Endothelial cell (in vitro differentiated cells): ENCODE results near the gene RIMS1. TPM values are rescaled to one million over a fixed set of nuclear protein-coding genes. Genes with fewer than 3 reads are reported as not detected.

Experiments used
- DNase-seq: peaks from one replicate; pipeline ENCODE4 v3.0.0; 2021; ENCODE audit warnings: low spot score
- H3K27ac Mint-ChIP-seq: one replicate; pipeline ENCODE4 v1.8.0; 2021; ENCODE audit warnings: mixed read lengths, inconsistent platforms; ENCODE audit not compliant: unreplicated experiment
- H3K27me3 Mint-ChIP-seq: one replicate; pipeline ENCODE4 v1.8.0; 2021; ENCODE audit warnings: mild to moderate bottlenecking, moderate library complexity, mixed read lengths, inconsistent platforms; ENCODE audit not compliant: unreplicated experiment
- H3K36me3 Mint-ChIP-seq: one replicate; pipeline ENCODE4 v1.8.0; 2021; ENCODE audit warnings: mild to moderate bottlenecking, low read depth, mixed read lengths, inconsistent platforms; ENCODE audit not compliant: unreplicated experiment
- H3K4me1 Mint-ChIP-seq: one replicate; pipeline ENCODE4 v1.8.0; 2021; ENCODE audit warnings: mild to moderate bottlenecking, mixed read lengths, inconsistent platforms; ENCODE audit not compliant: unreplicated experiment
- H3K4me3 Mint-ChIP-seq: one replicate; pipeline ENCODE4 v1.8.0; 2021; ENCODE audit warnings: mild to moderate bottlenecking, mixed read lengths, inconsistent platforms; ENCODE audit not compliant: unreplicated experiment
- H3K9me3 Mint-ChIP-seq: one replicate; pipeline ENCODE4 v1.8.0; 2021; ENCODE audit warnings: mixed read lengths, inconsistent platforms; ENCODE audit not compliant: unreplicated experiment
- total RNA-seq: library from RNA; stranded (reverse); fragmentation: NEBNext Ultra II Directional; extraction: Animal tissue kit (Norgen Biotek cat#: 25700); gene quantifications from one replicate; pipeline ENCODE4 v1.2.1, GENCODE V29; 2021; ENCODE audit not compliant: unreplicated experiment
- TF ChIP-seq, protein P1 (sequence below): fragments of 200-600 bp; sonication (generic); IDR thresholded peaks from one replicate; pipeline ENCODE4 v1.5.0; 2021; ENCODE audit warnings: antibody characterized with exemption; ENCODE audit not compliant: unreplicated experiment

The RIMS1 gene
- total RNA-seq, 1 donor from 2014 or later: 1.8 TPM

- TF ChIP-seq, protein P1, sequence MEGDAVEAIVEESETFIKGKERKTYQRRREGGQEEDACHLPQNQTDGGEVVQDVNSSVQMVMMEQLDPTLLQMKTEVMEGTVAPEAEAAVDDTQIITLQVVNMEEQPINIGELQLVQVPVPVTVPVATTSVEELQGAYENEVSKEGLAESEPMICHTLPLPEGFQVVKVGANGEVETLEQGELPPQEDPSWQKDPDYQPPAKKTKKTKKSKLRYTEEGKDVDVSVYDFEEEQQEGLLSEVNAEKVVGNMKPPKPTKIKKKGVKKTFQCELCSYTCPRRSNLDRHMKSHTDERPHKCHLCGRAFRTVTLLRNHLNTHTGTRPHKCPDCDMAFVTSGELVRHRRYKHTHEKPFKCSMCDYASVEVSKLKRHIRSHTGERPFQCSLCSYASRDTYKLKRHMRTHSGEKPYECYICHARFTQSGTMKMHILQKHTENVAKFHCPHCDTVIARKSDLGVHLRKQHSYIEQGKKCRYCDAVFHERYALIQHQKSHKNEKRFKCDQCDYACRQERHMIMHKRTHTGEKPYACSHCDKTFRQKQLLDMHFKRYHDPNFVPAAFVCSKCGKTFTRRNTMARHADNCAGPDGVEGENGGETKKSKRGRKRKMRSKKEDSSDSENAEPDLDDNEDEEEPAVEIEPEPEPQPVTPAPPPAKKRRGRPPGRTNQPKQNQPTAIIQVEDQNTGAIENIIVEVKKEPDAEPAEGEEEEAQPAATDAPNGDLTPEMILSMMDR: no peak
- Mint-ChIP-seq H3K4me1 (no peaks in the 10 kb centered on the region), H3K9me3 (no peaks in the 10 kb centered on the region), H3K4me3 (no peak overlapping the region), H3K27me3 (no peaks in the 10 kb centered on the region), H3K36me3 (no peaks in the 10 kb centered on the region), H3K27ac (no peak overlapping the region)
- DNase-seq: no peak
Measured at GRCh38 chr6:72133324-72133723, 247.0 kb downstream of the RIMS1 start.

- Mint-ChIP-seq H3K4me1 (no peaks in the 10 kb centered on the region), H3K27ac (no peak overlapping the region), H3K36me3 (no peaks in the 10 kb centered on the region), H3K27me3 (no peaks in the 10 kb centered on the region), H3K9me3 (no peaks in the 10 kb centered on the region), H3K4me3 (no peak overlapping the region)
- DNase-seq: no peak
- TF ChIP-seq, protein P1: no peak
Measured at GRCh38 chr6:72140795-72141194, 254.4 kb downstream of the RIMS1 start.

- Mint-ChIP-seq H3K4me1 (no peaks in the 10 kb centered on the region), H3K27ac (no peak overlapping the region), H3K27me3 (no peaks in the 10 kb centered on the region), H3K9me3 (no peaks in the 10 kb centered on the region), H3K36me3 (no peaks in the 10 kb centered on the region), H3K4me3 (no peak overlapping the region)
- no peak for DNase-seq
- TF ChIP-seq, protein P1: no peak
Measured at GRCh38 chr6:72149715-72150114, 263.4 kb downstream of the RIMS1 start.

- no peak for DNase-seq
- Mint-ChIP-seq H3K27ac (no peak overlapping the region), H3K4me3 (no peak overlapping the region), H3K27me3 (no peaks in the 10 kb centered on the region), H3K4me1 (no peaks in the 10 kb centered on the region), H3K9me3 (no peaks in the 10 kb centered on the region), H3K36me3 (no peaks in the 10 kb centered on the region)
- TF ChIP-seq, protein P1: no peak
Measured at GRCh38 chr6:72151742-72152141, 265.4 kb downstream of the RIMS1 start.

DNA sequence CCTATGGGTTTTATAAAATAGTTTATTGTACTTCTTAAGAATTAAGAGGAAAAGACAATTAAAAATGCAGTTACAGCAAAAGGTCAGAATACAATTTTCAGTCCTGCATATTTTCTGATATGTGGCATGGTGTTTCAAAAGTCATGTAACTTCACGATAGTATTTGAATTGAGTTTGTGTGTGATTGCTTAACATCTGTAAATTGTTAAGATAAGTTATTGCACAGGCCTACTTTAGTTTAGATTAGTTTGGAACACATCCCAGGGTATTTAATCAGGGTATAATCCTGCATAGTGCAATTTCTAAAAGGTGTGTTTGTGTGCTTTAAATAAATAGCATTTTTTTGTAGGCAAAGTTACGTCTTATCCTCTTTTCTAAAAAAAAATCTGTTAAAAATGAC is 289.6 kb downstream of the RIMS1 start:
- Mint-ChIP-seq H3K4me1 (no peaks in the 10 kb centered on the region), H3K4me3 (no peak overlapping the region), H3K36me3 (no peaks in the 10 kb centered on the region), H3K27me3 (no peaks in the 10 kb centered on the region), H3K27ac (no peak overlapping the region), H3K9me3 (no peaks in the 10 kb centered on the region)
- DNase-seq: no peak
- TF ChIP-seq, protein P1: no peak
